Mesenchymal stem cell (in vitro differentiated cells and primary cell): ENCODE data around the gene C16orf74.

Source experiments
- DNase-seq: peaks from one replicate; pipeline ENCODE4 v3.0.0-alpha.2; 2013
- H2AFZ ChIP-seq: one replicate; pipeline ENCODE4 v1.6.1; 2013; ENCODE audit warnings: low read depth, mild to moderate bottlenecking, control low read depth, inconsistent platforms, low read length, moderate library complexity
- H2AK5ac ChIP-seq: 2 replicates; pipeline ENCODE4 v1.6.1; 2013; ENCODE audit warnings: low read length, moderate library complexity, mild to moderate bottlenecking, inconsistent platforms; ENCODE audit not compliant: severe bottlenecking
- H2BK120ac ChIP-seq: one replicate; pipeline ENCODE4 v1.6.1; 2013; ENCODE audit warnings: low read depth, mild to moderate bottlenecking, inconsistent platforms, low read length, moderate library complexity
- H2BK12ac ChIP-seq, 2 experiments: one replicate each; pipeline ENCODE4 v1.6.1; 2013; ENCODE audit warnings: inconsistent platforms in 2 of 2, low read length in 2 of 2, mild to moderate bottlenecking in 2 of 2, moderate library complexity in 2 of 2, control low read depth in 1 of 2
- H2BK15ac ChIP-seq: one replicate; pipeline ENCODE4 v1.6.1; 2013; ENCODE audit warnings: mild to moderate bottlenecking, low read depth, inconsistent platforms; ENCODE audit not compliant: poor library complexity, severe bottlenecking
- H2BK5ac ChIP-seq: 2 replicates; pipeline ENCODE4 v1.6.1; 2013; ENCODE audit warnings: low read depth, mild to moderate bottlenecking, low read length, control low read depth, inconsistent platforms; ENCODE audit not compliant: poor library complexity, severe bottlenecking
- H3K14ac ChIP-seq, 2 experiments: one replicate each; pipeline ENCODE4 v1.6.1; 2013; ENCODE audit warnings: inconsistent platforms in 2 of 2, low read length in 2 of 2, control low read depth in 1 of 2, mild to moderate bottlenecking in 1 of 2, moderate library complexity in 1 of 2
- H3K18ac ChIP-seq, 2 experiments: one replicate each; pipeline ENCODE4 v1.6.1; 2013; ENCODE audit warnings: inconsistent platforms in 2 of 2, low read length in 2 of 2, control low read depth in 1 of 2, low read depth in 1 of 2, mild to moderate bottlenecking in 1 of 2
- H3K23ac ChIP-seq, 2 experiments: one replicate each; pipeline ENCODE4 v1.6.1; 2013; ENCODE audit warnings: inconsistent platforms in 2 of 2, low read length in 2 of 2, mild to moderate bottlenecking in 2 of 2, moderate library complexity in 2 of 2, control low read depth in 1 of 2
- H3K27ac ChIP-seq: 2 replicates; pipeline ENCODE4 v1.5.1; 2013; ENCODE audit warnings: mild to moderate bottlenecking, moderate library complexity, low read length, control low read depth, inconsistent platforms; ENCODE audit not compliant: poor library complexity, severe bottlenecking
- H3K27me3 ChIP-seq, 2 experiments: 2 replicates each; pipeline versions ENCODE4 v1.6.1 to v1.7.0; 2013; ENCODE audit warnings: low read length in 2 of 2, mild to moderate bottlenecking in 2 of 2, moderate library complexity in 2 of 2, control low read depth in 1 of 2, inconsistent platforms in 1 of 2; ENCODE audit not compliant: control insufficient read depth in 1 of 2, insufficient read depth in 1 of 2
- H3K36me3 ChIP-seq, 2 experiments: 2 replicates each; pipeline versions ENCODE4 v1.6.1 to v1.7.0; 2013; ENCODE audit warnings: low read length in 2 of 2, control low read depth in 1 of 2, inconsistent platforms in 1 of 2, low read depth in 1 of 2, mild to moderate bottlenecking in 1 of 2; ENCODE audit not compliant: insufficient read depth in 2 of 2, control insufficient read depth in 1 of 2
- H3K4ac ChIP-seq, 2 experiments: one replicate each; pipeline ENCODE4 v1.6.1; 2013; ENCODE audit warnings: inconsistent platforms in 2 of 2, low read length in 2 of 2, mild to moderate bottlenecking in 2 of 2, moderate library complexity in 2 of 2, control low read depth in 1 of 2, low read depth in 1 of 2
- H3K4me1 ChIP-seq: 2 replicates; pipeline ENCODE4 v1.6.1; 2013; ENCODE audit warnings: low read depth, low read length, control low read depth; ENCODE audit not compliant: control insufficient read depth, insufficient read depth
- H3K4me2 ChIP-seq: 2 replicates; pipeline ENCODE4 v1.6.1; 2013; ENCODE audit warnings: low read length, mild to moderate bottlenecking, inconsistent platforms; ENCODE audit not compliant: poor library complexity, severe bottlenecking
- H3K4me3 ChIP-seq, 2 experiments: 2 replicates each; pipeline versions ENCODE4 v1.5.1 to v1.7.0; 2013; ENCODE audit warnings: low read length in 2 of 2, mild to moderate bottlenecking in 2 of 2, control low read depth in 1 of 2, low read depth in 1 of 2; ENCODE audit not compliant: insufficient read depth in 1 of 2
- H3K79me1 ChIP-seq: replicated peaks from 2 replicates; pipeline ENCODE4 v1.6.1; 2013; ENCODE audit warnings: mild to moderate bottlenecking, control low read depth, low read length, inconsistent platforms; ENCODE audit not compliant: poor library complexity, severe bottlenecking
- H3K9ac ChIP-seq: 2 replicates; pipeline ENCODE4 v1.7.0; 2013; ENCODE audit warnings: mild to moderate bottlenecking, low read length, moderate library complexity
- H3K9me3 ChIP-seq: 2 replicates; pipeline ENCODE4 v1.7.0; 2013; ENCODE audit warnings: mild to moderate bottlenecking, low read length; ENCODE audit not compliant: control insufficient read depth
- H4K8ac ChIP-seq: one replicate; pipeline ENCODE4 v1.6.1; 2013; ENCODE audit warnings: inconsistent platforms, mild to moderate bottlenecking, low read length, moderate library complexity
- H4K91ac ChIP-seq: one replicate; pipeline ENCODE4 v1.6.1; 2013; ENCODE audit warnings: mild to moderate bottlenecking, low read length, inconsistent platforms
- WGBS: methylation state at CpG from one replicate; pipeline ENCODE4 v1.1.7; 2013; ENCODE audit warnings: mixed read lengths; 5-methylcytosine and 5-hydroxymethylcytosine counted together

The C16orf74 gene

GRCh38 chr16:85746460-85747215 is 4.3 kb downstream of the C16orf74 start:
- DNase-seq, result no peak
- Histone ChIP-seq H3K23ac (no peak overlapping the region), H3K18ac (no peak overlapping the region), H2AFZ (no peak overlapping the region), H3K4me3 (no peak overlapping the region), H3K27ac (no peak overlapping the region), H3K4ac (no peak overlapping the region), H2BK5ac (no peak overlapping the region), H2BK12ac (no peak overlapping the region), H3K4me2 (no peak overlapping the region), H3K36me3 (no peaks in the 10 kb centered on the region), H3K79me1 (no peaks in the 10 kb centered on the region), H2BK15ac (no peak overlapping the region), H4K8ac (no peak overlapping the region), H3K14ac (no peak overlapping the region), H3K9me3 (no peaks in the 10 kb centered on the region), H4K91ac (no peak overlapping the region), H3K27me3 (peaks cover 6 to 34% of the 10 kb centered on the region in 2 experiments), H2BK120ac (no peak overlapping the region), H3K4me1 (peaks cover 26% of the 10 kb centered on the region), H3K9ac (no peak overlapping the region), H2AK5ac (no peak overlapping the region)
- 78% methylated on average over 13 of the region's 13 CpGs for WGBS

- 78% methylated on average over 9 of the region's 13 CpGs for WGBS
- H2BK120ac ChIP-seq, result no peak overlapping the region
- no peak overlapping the region for H2AK5ac ChIP-seq
Measured at GRCh38 chr16:85738923-85739715, 11.8 kb downstream of the C16orf74 start.

DNA sequence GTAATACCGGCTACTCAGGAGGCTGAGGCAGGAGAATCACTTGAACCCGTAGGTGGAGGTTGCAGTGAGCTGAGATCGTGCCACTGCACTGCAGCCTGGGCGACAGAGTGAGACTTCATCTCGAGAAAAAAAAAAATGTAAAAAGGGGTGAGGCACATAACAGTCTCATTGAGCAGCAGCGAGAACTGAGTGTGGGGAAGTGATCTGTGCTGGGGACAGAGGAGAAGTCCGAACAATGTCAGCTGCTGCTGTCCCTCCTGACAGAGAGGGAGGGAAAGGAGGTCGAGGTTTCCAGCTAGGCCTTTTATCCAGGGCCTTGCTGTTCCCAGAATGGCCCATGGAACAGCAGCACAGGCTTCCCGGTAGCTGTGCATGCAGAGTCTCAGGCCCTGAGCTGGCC is 14.0 kb downstream of the C16orf74 start:
- Histone ChIP-seq H3K9ac (no peak overlapping the region), H3K14ac (no peak overlapping the region), H3K4me1 (no peaks in the 10 kb centered on the region), H3K18ac (no peak overlapping the region), H4K8ac (no peak overlapping the region), H3K9me3 (no peaks in the 10 kb centered on the region), H3K4me3 (no peak overlapping the region), H2BK120ac (no peak overlapping the region), H2AFZ (no peak overlapping the region), H2BK15ac (no peak overlapping the region), H3K27me3 (peaks cover 0 to 24% of the 10 kb centered on the region in 2 experiments), H3K4me2 (no peak overlapping the region), H3K4ac (no peak overlapping the region), H3K36me3 (no peaks in the 10 kb centered on the region), H4K91ac (no peak overlapping the region), H3K79me1 (no peaks in the 10 kb centered on the region), H2BK5ac (no peak overlapping the region), H3K27ac (no peak overlapping the region), H3K23ac (no peak overlapping the region), H2AK5ac (no peak overlapping the region), H2BK12ac (no peak overlapping the region)
- no peak for DNase-seq
- 92% methylated on average over 9 of the region's 9 CpGs for WGBS

More at GRCh38 chr16:85738923-85739715, 11.8 kb downstream of the C16orf74 start:
- Histone ChIP-seq H3K79me1 (no peaks in the 10 kb centered on the region), H3K4me3 (no peak overlapping the region), H3K9me3 (no peaks in the 10 kb centered on the region), H3K27ac (no peak overlapping the region), H4K8ac (no peak overlapping the region), H3K4ac (no peak overlapping the region), H4K91ac (no peak overlapping the region), H3K23ac (no peak overlapping the region), H2BK5ac (no peak overlapping the region), H3K4me1 (no peaks in the 10 kb centered on the region), H3K27me3 (peaks cover 0 to 32% of the 10 kb centered on the region in 2 experiments), H2BK15ac (no peak overlapping the region), H3K9ac (no peak overlapping the region), H2AFZ (no peak overlapping the region), H2BK12ac (no peak overlapping the region), H3K18ac (no peak overlapping the region), H3K36me3 (no peaks in the 10 kb centered on the region), H3K4me2 (no peak overlapping the region), H3K14ac (no peak overlapping the region)
- no peak for DNase-seq

GRCh38 chr16:85735946-85736345 is 14.9 kb downstream of the C16orf74 start:
- no peak overlapping the region for H3K23ac ChIP-seq
- H2BK15ac ChIP-seq, result no peak overlapping the region
- H3K79me1 ChIP-seq, result no peaks in the 10 kb centered on the region
- H3K9ac ChIP-seq, result no peak overlapping the region
- no peak overlapping the region for H3K4me2 ChIP-seq
- H2AFZ ChIP-seq, result no peak overlapping the region
- H2AK5ac ChIP-seq, result no peak overlapping the region
- no peak overlapping the region for H3K18ac ChIP-seq
- no peak for DNase-seq
- no peak overlapping the region for H2BK12ac ChIP-seq
- no peak overlapping the region for H4K8ac ChIP-seq
- no peaks in the 10 kb centered on the region for H3K4me1 ChIP-seq
- H2BK5ac ChIP-seq, result no peak overlapping the region
- no peak overlapping the region for H3K27ac ChIP-seq
- H4K91ac ChIP-seq, result no peak overlapping the region
- WGBS, result 75% methylated on average over 6 of the region's 6 CpGs
- H2BK120ac ChIP-seq, result no peak overlapping the region
- H3K14ac ChIP-seq, result no peak overlapping the region
- H3K36me3 ChIP-seq, result no peaks in the 10 kb centered on the region
- no peaks in the 10 kb centered on the region for H3K9me3 ChIP-seq
- no peak overlapping the region for H3K4me3 ChIP-seq
- no peak overlapping the region for H3K4ac ChIP-seq
- H3K27me3 ChIP-seq, result peaks cover 0 to 15% of the 10 kb centered on the region in 2 experiments
